DOHH2 (cell line): ENCODE results near the gene SLC2A3.

ENCODE experiments used
- H3F3A ChIP-seq: fragments of 200-600 bp; sonication (generic), shearing (Covaris generic); 2 replicates; pipeline ENCODE4 v1.6.0; 2016; ENCODE audit warnings: antibody characterized with exemption, mild to moderate bottlenecking; ENCODE audit not compliant: control insufficient read depth, insufficient read depth
- H3K27ac ChIP-seq: fragments of 200-600 bp; sonication (generic); 2 replicates; pipeline ENCODE4 v1.5.1; 2014; ENCODE audit warnings: low read depth, mild to moderate bottlenecking, low read length, moderate library complexity
- H3K27me3 ChIP-seq: fragments of 200-600 bp; sonication (generic); 2 replicates; pipeline ENCODE4 v1.6.1; 2014; ENCODE audit warnings: mild to moderate bottlenecking, low read length, mixed read lengths; ENCODE audit not compliant: control insufficient read depth
- H3K36me3 ChIP-seq: fragments of 200-600 bp; sonication (generic); 2 replicates; pipeline ENCODE4 v1.6.1; 2014; ENCODE audit warnings: mild to moderate bottlenecking, low read length, moderate library complexity, mixed read lengths; ENCODE audit not compliant: control insufficient read depth
- H3K4me1 ChIP-seq: fragments of 200-600 bp; sonication (generic); 2 replicates; pipeline ENCODE4 v1.6.1; 2014; ENCODE audit warnings: mild to moderate bottlenecking, low read length, mixed read lengths; ENCODE audit not compliant: control insufficient read depth
- H3K4me2 ChIP-seq: fragments of 200-600 bp; sonication (generic); 2 replicates; pipeline ENCODE4 v1.6.0; 2014; ENCODE audit warnings: mild to moderate bottlenecking, low read length, moderate library complexity
- H3K4me3 ChIP-seq: fragments of 200-600 bp; sonication (generic); 2 replicates; pipeline ENCODE4 v1.5.1; 2014; ENCODE audit warnings: mild to moderate bottlenecking, low read length, mixed read lengths
- H3K79me2 ChIP-seq: fragments of 200-600 bp; sonication (generic); 2 replicates; pipeline ENCODE4 v1.6.1; 2014; ENCODE audit warnings: mild to moderate bottlenecking, low read length, mixed read lengths; ENCODE audit not compliant: control insufficient read depth
- H3K9me2 ChIP-seq: fragments of 200-600 bp; sonication (generic); replicated peaks from 2 replicates; pipeline ENCODE4 v1.6.1; 2014; ENCODE audit warnings: mild to moderate bottlenecking, low read length, mixed read lengths; ENCODE audit not compliant: control insufficient read depth
- H3K9me3 ChIP-seq: fragments of 200-600 bp; sonication (generic); 2 replicates; pipeline ENCODE4 v1.6.1; 2014; ENCODE audit warnings: antibody characterized with exemption, low read length, mixed read lengths; ENCODE audit not compliant: control insufficient read depth, insufficient read depth
- H4K20me1 ChIP-seq: fragments of 200-600 bp; sonication (generic); 2 replicates; pipeline ENCODE4 v1.6.0; 2014; ENCODE audit warnings: low read depth, mild to moderate bottlenecking, antibody characterized with exemption, low read length, moderate library complexity; ENCODE audit not compliant: control insufficient read depth, insufficient read depth
- EZH2phosphoT487 ChIP-seq: fragments of 200-600 bp; sonication (generic); IDR thresholded peaks from 2 replicates; pipeline ENCODE4 v1.6.1; 2017; ENCODE audit warnings: borderline replicate concordance, mild to moderate bottlenecking, antibody characterized with exemption, low read length, moderate library complexity, mixed read lengths
- TF ChIP-seq, protein P1 (sequence below): fragments of 200-600 bp; sonication (generic); IDR thresholded peaks from one replicate; pipeline ENCODE4 v1.5.1; 2014; ENCODE audit warnings: antibody characterized with exemption, mild to moderate bottlenecking, low read depth, low read length; ENCODE audit not compliant: poor library complexity, severe bottlenecking

SLC2A3 gene

DNA sequence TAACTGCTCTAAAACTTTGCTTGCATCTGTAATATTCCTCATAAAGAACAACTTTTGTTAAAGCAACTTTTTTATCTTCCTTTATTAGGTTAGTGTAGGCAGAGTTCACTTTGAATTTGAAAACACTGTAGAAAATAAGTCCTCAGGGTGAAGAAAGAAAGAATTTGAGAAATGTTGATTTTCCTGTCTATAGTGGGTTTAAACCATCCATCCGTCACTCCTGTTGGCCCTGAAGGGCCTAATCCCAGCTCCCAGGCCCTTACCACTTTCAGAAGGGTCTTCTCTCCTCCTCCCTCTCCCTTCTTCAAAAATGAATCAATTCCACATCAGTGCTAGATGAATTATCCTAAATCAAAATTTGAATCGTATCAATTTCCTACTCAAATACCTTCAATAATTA lies 4.9 kb upstream of the SLC2A3 start:
- Histone ChIP-seq H3K27me3 (no peaks in the 10 kb centered on the region), H3K9me2 (no peaks in the 10 kb centered on the region), H3K4me2 (no peak overlapping the region), H3K79me2 (no peaks in the 10 kb centered on the region), H3K4me3 (no peak overlapping the region), H3K36me3 (no peaks in the 10 kb centered on the region), H3K27ac (no peak overlapping the region), H3K9me3 (no peaks in the 10 kb centered on the region), H3F3A (no peaks in the 10 kb centered on the region; the same call in 1 of the 2 replicates), H4K20me1 (no peaks in the 10 kb centered on the region), H3K4me1 (peaks cover 10% of the 10 kb centered on the region)
- TF ChIP-seq, protein P1, sequence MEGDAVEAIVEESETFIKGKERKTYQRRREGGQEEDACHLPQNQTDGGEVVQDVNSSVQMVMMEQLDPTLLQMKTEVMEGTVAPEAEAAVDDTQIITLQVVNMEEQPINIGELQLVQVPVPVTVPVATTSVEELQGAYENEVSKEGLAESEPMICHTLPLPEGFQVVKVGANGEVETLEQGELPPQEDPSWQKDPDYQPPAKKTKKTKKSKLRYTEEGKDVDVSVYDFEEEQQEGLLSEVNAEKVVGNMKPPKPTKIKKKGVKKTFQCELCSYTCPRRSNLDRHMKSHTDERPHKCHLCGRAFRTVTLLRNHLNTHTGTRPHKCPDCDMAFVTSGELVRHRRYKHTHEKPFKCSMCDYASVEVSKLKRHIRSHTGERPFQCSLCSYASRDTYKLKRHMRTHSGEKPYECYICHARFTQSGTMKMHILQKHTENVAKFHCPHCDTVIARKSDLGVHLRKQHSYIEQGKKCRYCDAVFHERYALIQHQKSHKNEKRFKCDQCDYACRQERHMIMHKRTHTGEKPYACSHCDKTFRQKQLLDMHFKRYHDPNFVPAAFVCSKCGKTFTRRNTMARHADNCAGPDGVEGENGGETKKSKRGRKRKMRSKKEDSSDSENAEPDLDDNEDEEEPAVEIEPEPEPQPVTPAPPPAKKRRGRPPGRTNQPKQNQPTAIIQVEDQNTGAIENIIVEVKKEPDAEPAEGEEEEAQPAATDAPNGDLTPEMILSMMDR: no peak
- no peak for TF ChIP-seq EZH2phosphoT487

DNA sequence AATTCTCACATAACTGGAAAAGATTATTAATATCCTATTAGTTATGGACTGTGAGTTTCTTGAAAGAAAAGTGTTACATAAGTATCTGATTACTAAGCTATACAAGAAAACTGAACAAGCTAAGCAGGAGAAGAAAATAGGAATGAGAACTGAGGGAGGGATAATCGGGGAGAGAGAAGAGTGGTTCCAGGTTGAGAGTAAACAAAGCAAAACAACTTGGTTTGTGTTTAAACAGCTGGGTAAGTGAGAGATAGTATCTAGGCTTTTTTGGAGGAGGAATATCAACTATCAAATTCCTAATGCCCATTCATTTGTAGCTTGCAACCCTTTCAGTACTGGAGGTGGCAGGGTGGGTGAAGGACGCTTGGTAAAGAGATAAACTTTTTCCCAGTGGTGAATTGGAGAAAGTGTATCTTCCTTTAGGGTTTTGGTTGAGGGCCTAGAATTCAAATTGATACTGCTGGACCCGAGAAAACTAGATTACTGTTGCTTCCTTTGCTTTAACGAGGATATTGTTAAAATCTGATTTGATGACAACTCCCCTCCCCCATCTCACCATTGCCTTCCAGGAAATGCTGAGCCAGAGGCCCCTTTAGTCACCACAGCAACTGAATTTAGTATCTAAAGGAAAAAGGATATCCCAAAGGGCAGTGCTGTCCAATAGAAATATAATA lies 2.0 kb upstream of the SLC2A3 start:
- H3K36me3 ChIP-seq: no peaks in the 10 kb centered on the region
- H3K9me3 ChIP-seq: no peaks in the 10 kb centered on the region
- TF ChIP-seq, protein P1: peak; percentile 21
- no peak for TF ChIP-seq EZH2phosphoT487
- H3K9me2 ChIP-seq: no peaks in the 10 kb centered on the region
- no peaks in the 10 kb centered on the region; the same call in 1 of the 2 replicates for H3F3A ChIP-seq
- H3K4me3 ChIP-seq: no peak overlapping the region
- no peak overlapping the region for H3K27ac ChIP-seq
- H3K27me3 ChIP-seq: no peaks in the 10 kb centered on the region
- no peaks in the 10 kb centered on the region for H4K20me1 ChIP-seq
- no peak overlapping the region for H3K4me2 ChIP-seq
- H3K79me2 ChIP-seq: 0 out of 2 replicates have a peak, but pooled peaks cover 3% of the 10 kb centered on the region
- peaks cover 33% of the 10 kb centered on the region for H3K4me1 ChIP-seq

DNA sequence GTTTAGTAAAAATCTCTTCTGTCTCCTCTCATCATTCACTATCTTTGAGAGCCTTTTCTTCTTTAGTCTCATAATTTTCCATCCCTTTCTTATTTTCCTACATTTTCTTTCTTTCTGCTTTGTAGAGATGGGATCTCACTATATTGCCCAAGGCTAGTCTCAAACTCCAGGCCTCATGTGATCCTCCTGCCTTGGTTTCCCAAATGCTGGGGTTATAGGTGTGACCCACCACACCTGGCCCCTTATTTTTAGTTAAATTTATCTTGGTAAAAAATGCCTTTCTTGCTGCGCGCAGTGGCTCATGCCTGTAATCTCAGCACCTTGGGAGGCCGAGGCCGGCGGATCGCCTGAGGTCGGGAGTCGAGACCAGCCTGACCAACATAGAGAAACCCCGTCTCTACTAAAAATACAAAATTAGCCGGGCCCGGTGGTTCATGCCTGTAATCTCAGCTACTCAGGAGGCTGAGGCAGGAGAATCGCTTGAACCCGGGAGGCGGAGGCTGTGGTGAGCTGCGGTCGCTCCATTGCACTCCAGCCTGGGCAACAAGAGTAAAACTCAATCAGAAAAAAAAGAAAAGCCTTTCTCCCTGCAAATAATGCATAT lies 996 bp downstream of the SLC2A3 start:
- Histone ChIP-seq H3K79me2 (0 out of 2 replicates have a peak, but pooled peaks cover 3% of the 10 kb centered on the region), H3K9me2 (no peaks in the 10 kb centered on the region), H3F3A (no peaks in the 10 kb centered on the region; the same call in 1 of the 2 replicates), H4K20me1 (no peaks in the 10 kb centered on the region), H3K36me3 (no peaks in the 10 kb centered on the region), H3K4me1 (peaks cover 34% of the 10 kb centered on the region), H3K27me3 (no peaks in the 10 kb centered on the region), H3K4me3 (peak overlapping the region; percentile 63), H3K4me2 (peak overlapping the region; percentile 70), H3K27ac (no peak overlapping the region), H3K9me3 (no peaks in the 10 kb centered on the region)
- TF ChIP-seq, protein P1: no peak
- TF ChIP-seq EZH2phosphoT487: no peak
